IgD-negative memory B cell (primary cell): Measurements from ENCODE around the gene SPATA31A1. TPM values are rescaled to one million over a fixed set of nuclear protein-coding genes. Genes with fewer than 3 reads are reported as not detected.
"Not testable (repeated sequence)": the region's sequence is repeated elsewhere in the genome, so short reads cannot be mapped to it uniquely, and the experiment has no call there.

Experiments
- H3K27ac Mint-ChIP-seq, 3 donors: one replicate each; pipeline ENCODE4 v1.8.0; 2020 to 2022; ENCODE audit warnings: mild to moderate bottlenecking in 3 of 3, mixed read lengths in 3 of 3, moderate library complexity in 1 of 3
- H3K27me3 Mint-ChIP-seq: one replicate; pipeline ENCODE4 v1.8.0; 2021; ENCODE audit warnings: mixed read lengths
- H3K36me3 Mint-ChIP-seq: one replicate; pipeline ENCODE4 v1.8.0; 2020; ENCODE audit warnings: mild to moderate bottlenecking, mixed read lengths
- H3K4me1 Mint-ChIP-seq, 3 donors: one replicate each; pipeline ENCODE4 v1.8.0; 2020 to 2022; ENCODE audit warnings: mixed read lengths in 3 of 3, mild to moderate bottlenecking in 1 of 3
- H3K4me3 Mint-ChIP-seq, 4 donors: one replicate each; pipeline ENCODE4 v1.8.0; 2020 to 2022; ENCODE audit warnings: mild to moderate bottlenecking in 4 of 4, mixed read lengths in 4 of 4, moderate library complexity in 3 of 4
- H3K9me3 Mint-ChIP-seq, 3 donors: one replicate each; pipeline ENCODE4 v1.8.0; 2020 to 2021; ENCODE audit warnings: mixed read lengths in 3 of 3, mild to moderate bottlenecking in 1 of 3
- polyA plus RNA-seq: library from polyadenylated mRNA; unstranded; fragments of 300-500 nt; fragmentation: Illumina TruSeq; gene quantifications from one replicate; pipeline ENCODE4 v1.2.3, GENCODE V29; 2021

The SPATA31A1 gene
- not detected for polyA plus RNA-seq

DNA sequence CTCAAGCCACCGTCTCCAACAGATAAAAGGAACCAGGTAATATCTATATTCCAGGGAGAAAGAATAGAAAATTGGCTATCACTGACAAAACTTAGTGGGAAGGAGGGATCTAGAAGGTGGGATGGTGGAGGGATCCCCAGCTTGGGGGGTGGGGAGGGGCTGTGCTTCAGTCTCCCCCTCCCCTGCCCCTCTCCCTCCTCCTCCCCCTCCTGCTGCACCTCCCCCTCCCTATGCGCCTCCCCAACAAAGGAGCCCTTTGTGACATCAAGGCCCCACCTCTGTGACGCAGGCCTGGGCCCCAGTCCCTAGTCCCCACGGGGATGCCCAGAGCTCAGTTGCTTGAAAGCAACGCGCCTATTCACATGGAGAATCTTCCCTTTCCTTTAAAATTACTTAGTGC lies at the start of gene SPATA31A1:
Gene SPATA31A1, plus strand, starts transcription at position 301 of the 400 bp plus-strand sequence. Its CDS starts 62 bp downstream, at position 363.
- not testable (repeated sequence) for H3K9me3 Mint-ChIP-seq, H3K27ac Mint-ChIP-seq, H3K4me1 Mint-ChIP-seq, H3K27me3 Mint-ChIP-seq, H3K4me3 Mint-ChIP-seq, H3K36me3 Mint-ChIP-seq

- H3K9me3 Mint-ChIP-seq, H3K4me3 Mint-ChIP-seq, H3K27ac Mint-ChIP-seq, H3K36me3 Mint-ChIP-seq, H3K4me1 Mint-ChIP-seq, H3K27me3 Mint-ChIP-seq: not testable (repeated sequence)
These were observed 52.1 kb downstream of the SPATA31A1 start for GRCh38 chr9:39407261-39408204.

DNA sequence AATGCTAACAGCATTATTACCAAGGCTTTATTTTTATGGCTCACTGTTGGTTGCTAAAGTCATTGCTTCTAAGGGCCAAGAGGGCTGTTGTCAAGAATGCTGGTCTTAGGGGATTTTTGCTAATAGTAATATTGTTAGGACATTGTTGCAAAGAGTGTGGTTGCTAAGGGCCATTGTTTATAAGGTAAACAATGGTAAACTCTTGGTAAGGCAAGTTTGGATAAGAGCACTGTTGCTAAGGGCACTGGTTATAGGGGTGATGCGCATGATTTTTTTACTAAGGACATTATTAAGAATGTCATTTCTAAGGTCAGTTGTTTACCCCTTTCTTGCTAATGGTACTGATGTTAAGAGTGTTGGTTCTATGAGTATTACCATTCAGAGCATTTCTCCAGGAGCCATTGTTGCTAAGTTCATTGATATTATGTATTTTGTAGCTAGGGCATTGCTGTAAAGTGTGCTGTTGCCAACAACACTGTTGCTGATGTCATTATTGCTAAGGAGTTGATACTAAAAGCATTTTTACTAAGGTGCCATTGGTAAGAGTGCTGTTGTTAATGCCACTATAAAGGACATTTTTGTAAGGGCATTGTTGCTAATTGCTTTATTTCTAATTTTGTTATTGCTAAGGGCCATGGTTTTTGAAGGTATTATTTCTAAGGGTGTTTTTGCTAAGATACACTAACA lies 55.9 kb downstream of the SPATA31A1 start:
- not testable (repeated sequence) for H3K36me3 Mint-ChIP-seq, H3K4me1 Mint-ChIP-seq, H3K27me3 Mint-ChIP-seq, H3K4me3 Mint-ChIP-seq, H3K9me3 Mint-ChIP-seq, H3K27ac Mint-ChIP-seq

Other genes with a start within 250 kb of the SPATA31A1 start
- not detected for gene CNTNAP3, start 67.5 kb upstream of the SPATA31A1 start, polyA plus RNA-seq